NCI-H748 (cell line): ENCODE data around the gene TECPR2.
"Not testable (repeated sequence)": the region's sequence is repeated elsewhere in the genome, so short reads cannot be mapped to it uniquely, and the experiment has no call there.

Experiments used
- DNase-seq: peaks from one replicate; lab custom pipeline; 2025; ENCODE audit not compliant: unreplicated experiment; lab: John Stamatoyannopoulos, UW

The TECPR2 gene

GRCh38 chr14:102362545-102363181, at the start of gene TECPR2, which contains the start of gene CINP:
TSS of gene TECPR2 (plus strand) at chr14:102362941. CDS start at chr14:102376722, 13,781 bp downstream.
TSS of gene CINP (minus strand) at chr14:102362890. CDS start at chr14:102362851, 39 bp downstream.
- peak; percentile 98 for DNase-seq

GRCh38 chr14:102314242-102315011, 48.3 kb upstream of the TECPR2 start:
- DNase-seq, result peak; percentile 87

- no peak for DNase-seq
Observed at GRCh38 chr14:102315121-102315520, 47.6 kb upstream of the TECPR2 start.

- DNase-seq, result peak; percentile 81
Observed at GRCh38 chr14:102316338-102316742, 46.4 kb upstream of the TECPR2 start.

- peak; percentile 95 for DNase-seq
Observed at GRCh38 chr14:102316743-102317563, 45.8 kb upstream of the TECPR2 start.

GRCh38 chr14:102317564-102318248, 45.0 kb upstream of the TECPR2 start:
- peak; percentile 75 for DNase-seq

GRCh38 chr14:102318781-102319276, 43.9 kb upstream of the TECPR2 start:
- DNase-seq, result peak; percentile 53

GRCh38 chr14:102319351-102320032, 43.2 kb upstream of the TECPR2 start, which contains the start of gene ZNF839:
TSS of gene ZNF839 (plus strand) at chr14:102319746. CDS start at chr14:102319766, 20 bp downstream.
- DNase-seq, result peak; percentile 95

- DNase-seq, result peak; percentile 48
Observed at GRCh38 chr14:102320033-102320660, 42.6 kb upstream of the TECPR2 start.

GRCh38 chr14:102320671-102321455, 41.9 kb upstream of the TECPR2 start:
- no peak for DNase-seq

GRCh38 chr14:102321456-102322422, 41.0 kb upstream of the TECPR2 start:
- DNase-seq, result no peak

- peak; percentile 57 for DNase-seq
Observed at GRCh38 chr14:102323102-102323501, 39.6 kb upstream of the TECPR2 start.

- no peak for DNase-seq
Observed at GRCh38 chr14:102325791-102326345, 36.9 kb upstream of the TECPR2 start.

- DNase-seq, result no peak
Observed at GRCh38 chr14:102326583-102326982, 36.2 kb upstream of the TECPR2 start.

GRCh38 chr14:102329381-102329780, 33.4 kb upstream of the TECPR2 start:
- not testable (repeated sequence) for DNase-seq

GRCh38 chr14:102330806-102331205, 31.9 kb upstream of the TECPR2 start:
- no peak for DNase-seq

- no peak for DNase-seq
Observed at GRCh38 chr14:102333390-102333789, 29.4 kb upstream of the TECPR2 start.
